ENCODE results near the gene PRRC1.

Gene PRRC1

DNA sequence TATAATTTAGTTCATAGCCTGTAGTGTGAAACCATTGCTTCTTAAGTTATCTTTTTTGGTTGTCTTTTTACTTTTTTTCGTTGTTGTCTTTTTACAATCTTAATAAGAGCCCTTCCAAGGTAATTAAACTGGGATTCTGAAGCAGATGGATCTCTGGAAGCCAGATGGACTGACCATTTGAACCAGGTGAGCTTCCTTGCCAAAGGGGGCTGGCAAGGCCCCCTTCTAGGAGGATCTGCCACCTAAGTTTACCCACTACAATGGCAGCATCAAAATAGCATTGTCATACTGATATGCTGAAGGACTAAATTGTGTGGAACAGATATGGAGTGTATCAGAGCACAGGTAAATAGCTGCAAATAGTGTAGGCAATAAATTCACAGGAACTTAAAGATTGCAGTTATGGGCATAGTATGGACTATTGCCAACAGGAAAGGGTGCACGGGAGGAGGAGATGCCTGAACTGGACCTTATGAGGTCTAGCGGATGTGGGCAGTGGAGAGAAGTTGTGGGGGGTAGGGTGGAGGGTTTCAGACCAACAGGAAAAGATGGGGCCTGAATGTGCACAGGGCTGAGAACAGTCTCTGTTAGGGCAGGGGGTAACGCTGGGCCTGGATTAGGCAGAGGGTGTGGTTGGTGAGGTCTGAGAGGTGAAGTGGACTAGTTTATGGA is 69.9 kb downstream of the PRRC1 start:
- no peak for DNase-seq (ENCODE audit: low read depth)
- TF ChIP-seq, protein P1, sequence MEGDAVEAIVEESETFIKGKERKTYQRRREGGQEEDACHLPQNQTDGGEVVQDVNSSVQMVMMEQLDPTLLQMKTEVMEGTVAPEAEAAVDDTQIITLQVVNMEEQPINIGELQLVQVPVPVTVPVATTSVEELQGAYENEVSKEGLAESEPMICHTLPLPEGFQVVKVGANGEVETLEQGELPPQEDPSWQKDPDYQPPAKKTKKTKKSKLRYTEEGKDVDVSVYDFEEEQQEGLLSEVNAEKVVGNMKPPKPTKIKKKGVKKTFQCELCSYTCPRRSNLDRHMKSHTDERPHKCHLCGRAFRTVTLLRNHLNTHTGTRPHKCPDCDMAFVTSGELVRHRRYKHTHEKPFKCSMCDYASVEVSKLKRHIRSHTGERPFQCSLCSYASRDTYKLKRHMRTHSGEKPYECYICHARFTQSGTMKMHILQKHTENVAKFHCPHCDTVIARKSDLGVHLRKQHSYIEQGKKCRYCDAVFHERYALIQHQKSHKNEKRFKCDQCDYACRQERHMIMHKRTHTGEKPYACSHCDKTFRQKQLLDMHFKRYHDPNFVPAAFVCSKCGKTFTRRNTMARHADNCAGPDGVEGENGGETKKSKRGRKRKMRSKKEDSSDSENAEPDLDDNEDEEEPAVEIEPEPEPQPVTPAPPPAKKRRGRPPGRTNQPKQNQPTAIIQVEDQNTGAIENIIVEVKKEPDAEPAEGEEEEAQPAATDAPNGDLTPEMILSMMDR (IDR thresholded peaks at IDR 0.05; ENCODE audit: control insufficient read depth, extremely low read depth, insufficient read depth) = no peak
- no peak overlapping the region for H3K4me3 ChIP-seq (ENCODE audit: low read depth, low read length)

DNA sequence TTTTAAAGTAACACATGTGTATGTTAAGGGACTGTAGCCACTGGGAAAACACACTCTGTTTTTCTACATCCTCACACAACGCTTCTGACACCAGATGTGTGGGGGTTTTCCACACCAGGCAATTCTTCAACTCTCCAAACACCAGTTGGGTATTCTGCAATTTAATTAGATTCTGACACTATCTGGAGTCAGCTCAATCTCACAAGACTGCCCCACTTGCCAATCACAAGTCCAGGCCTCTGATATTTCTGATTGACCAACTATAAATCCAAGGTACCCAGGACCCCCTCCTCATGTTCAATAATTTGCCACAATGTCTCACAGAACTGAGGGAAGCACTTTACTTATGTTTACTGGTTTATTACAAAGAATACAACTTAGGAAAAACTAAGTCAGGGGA is 70.9 kb downstream of the PRRC1 start:
- no peak overlapping the region for H3K4me3 ChIP-seq (ENCODE audit: low read depth, low read length)
- no peak for DNase-seq (ENCODE audit: low read depth)
- TF ChIP-seq, protein P1 (IDR thresholded peaks at IDR 0.05; ENCODE audit: control insufficient read depth, extremely low read depth, insufficient read depth) = no peak

DNA sequence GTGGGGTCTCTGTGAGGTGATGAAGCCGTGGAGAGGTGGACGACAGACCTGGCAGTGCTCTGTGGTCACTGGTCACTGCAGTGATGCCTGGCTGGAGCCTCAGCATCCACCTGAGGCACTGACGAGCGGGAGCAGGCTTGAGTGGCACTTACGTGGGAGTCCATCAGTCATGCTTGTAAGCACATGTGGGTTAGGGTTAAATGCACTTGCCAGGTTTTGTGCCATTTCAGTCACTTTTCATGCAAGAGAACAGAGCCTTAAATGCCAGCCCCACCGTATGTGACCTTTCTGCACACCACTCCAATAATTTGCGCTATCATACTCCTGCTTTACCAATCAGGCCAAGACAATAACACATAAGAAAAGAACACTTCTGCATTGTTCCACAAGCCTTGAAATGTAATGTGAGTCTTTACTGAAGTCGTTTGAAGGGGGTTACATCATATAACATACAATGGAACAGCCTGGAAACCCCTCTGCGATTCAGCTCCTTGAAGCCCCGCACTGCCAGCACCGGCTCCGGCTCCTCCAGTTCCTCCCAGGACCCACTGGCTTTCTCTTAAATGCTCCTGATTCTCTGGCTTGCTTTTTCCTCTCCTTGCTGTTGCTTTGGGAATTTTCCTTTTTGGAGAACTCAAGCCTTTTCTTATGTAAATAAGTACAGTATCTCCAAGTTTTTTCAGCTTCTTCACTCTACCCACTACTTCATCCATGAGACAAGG is 72.0 kb downstream of the PRRC1 start:
- TF ChIP-seq, protein P1 (IDR thresholded peaks at IDR 0.05; ENCODE audit: control insufficient read depth, extremely low read depth, insufficient read depth) = no peak
- no peak overlapping the region for H3K4me3 ChIP-seq (ENCODE audit: low read depth, low read length)
- no peak for DNase-seq (ENCODE audit: low read depth)

DNA sequence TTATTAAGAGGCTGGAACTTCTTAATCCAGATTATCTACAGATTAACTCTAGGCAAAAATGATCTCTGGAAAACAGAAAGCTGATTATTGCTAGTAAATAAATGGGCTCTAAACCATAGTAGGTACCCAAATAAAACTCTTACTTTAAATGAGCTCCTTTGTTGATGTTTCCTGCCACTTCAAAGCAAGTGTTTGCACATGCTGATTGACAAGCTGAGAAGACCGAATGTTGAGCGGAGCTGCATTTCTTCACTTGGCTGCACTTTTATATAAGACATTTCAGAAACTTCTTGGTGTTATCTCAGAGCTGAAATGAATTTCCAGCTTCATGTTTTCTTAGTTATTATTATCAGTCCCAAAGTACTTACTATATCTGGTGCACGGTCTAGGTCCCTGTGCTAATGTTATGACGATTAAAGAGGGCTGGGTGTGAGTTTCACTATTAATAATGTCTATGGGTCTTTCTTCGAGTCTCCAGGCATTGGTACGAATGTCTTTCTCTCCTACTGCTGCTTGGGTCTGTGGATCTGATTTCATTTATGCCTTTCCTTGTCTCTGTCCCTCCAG is 72.8 kb downstream of the PRRC1 start:
- TF ChIP-seq, protein P1 (IDR thresholded peaks at IDR 0.05; ENCODE audit: control insufficient read depth, extremely low read depth, insufficient read depth) = no peak
- DNase-seq (ENCODE audit: low read depth) = no peak
- H3K4me3 ChIP-seq (ENCODE audit: low read depth, low read length) = no peak overlapping the region

DNA sequence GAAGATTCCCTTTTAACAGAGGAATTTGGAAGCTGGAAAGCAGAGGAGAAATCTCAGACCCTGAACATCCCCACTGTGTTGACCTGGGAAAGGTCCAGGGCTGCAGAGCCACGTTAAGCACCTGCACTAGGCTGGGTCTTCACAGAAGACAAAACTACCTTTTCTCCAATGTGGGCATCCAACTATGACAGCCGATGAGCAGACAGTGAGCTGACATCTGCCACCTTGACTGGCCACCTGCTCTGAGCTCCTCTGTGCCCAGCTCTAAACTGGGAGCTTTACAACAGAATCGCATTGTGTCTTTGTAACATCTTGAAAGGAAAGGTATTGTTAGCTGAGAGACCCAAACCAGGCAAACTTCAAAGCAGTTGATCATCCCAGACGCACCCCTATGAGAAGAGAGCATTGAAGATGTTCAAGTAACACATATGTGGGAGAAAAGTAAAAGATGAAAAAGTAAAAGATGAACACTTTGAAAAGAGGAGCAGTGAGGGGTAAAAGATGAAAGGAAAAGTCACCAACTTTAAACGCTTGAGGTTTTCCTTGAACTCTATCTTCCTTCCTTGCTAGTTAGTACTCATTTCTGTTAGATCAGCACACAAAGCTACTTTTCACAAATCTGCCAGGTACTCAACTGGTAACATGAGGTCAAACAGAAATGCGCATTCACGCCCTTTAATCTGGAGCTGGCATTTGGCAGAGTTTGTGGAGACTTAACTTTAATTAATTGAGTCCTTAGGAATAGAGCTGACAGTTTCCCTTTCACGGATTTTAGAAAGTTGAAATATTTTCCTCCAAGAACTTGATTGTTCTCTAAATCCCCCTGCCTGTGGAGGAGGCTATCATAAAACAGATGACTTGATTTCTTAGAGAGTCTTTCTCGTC is 78.3 kb downstream of the PRRC1 start:
- no peak overlapping the region for H3K4me3 ChIP-seq (ENCODE audit: low read depth, low read length)
- TF ChIP-seq, protein P1 (IDR thresholded peaks at IDR 0.05; ENCODE audit: control insufficient read depth, extremely low read depth, insufficient read depth) = no peak
- no peak for DNase-seq (ENCODE audit: low read depth)

DNA sequence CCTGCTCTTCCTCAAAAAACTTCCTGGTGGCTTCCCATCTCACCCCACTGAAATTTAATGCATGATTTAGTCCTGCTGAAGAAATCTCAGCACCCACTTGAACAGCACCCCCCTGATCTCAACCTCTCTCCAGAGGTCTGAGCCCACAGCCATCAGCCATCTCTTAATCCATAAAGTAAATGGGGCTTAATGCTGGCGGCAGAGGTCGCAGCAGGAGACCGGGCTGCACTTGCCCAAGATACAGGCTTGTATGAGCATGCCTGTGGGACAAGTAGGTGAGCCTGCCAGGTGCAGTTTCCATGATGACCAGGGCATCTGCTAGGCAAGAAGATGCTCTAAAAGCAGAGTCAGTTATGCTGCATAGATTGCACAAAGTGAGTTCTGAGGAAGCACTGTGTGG is 79.1 kb downstream of the PRRC1 start:
- TF ChIP-seq, protein P1 (IDR thresholded peaks at IDR 0.05; ENCODE audit: control insufficient read depth, extremely low read depth, insufficient read depth) = no peak
- no peak overlapping the region for H3K4me3 ChIP-seq (ENCODE audit: low read depth, low read length)
- no peak for DNase-seq (ENCODE audit: low read depth)

Measured in LNCaP clone FGC (cell line).